ENCODE results near the gene IKZF2. TPM values are rescaled to one million over a fixed set of nuclear protein-coding genes. Genes with fewer than 3 reads are reported as not detected.

Gene IKZF2
- total RNA-seq (1 to 10 TPM; 3.9 to 4.7 TPM), polyA plus RNA-seq (1 to 10 TPM in 1 of 2 donors, under 1 TPM in 1; 0.35 to 1.1 TPM)

GRCh38 chr2:213151437-213152064 lies at the start of gene IKZF2:
Gene IKZF2, minus strand, starts transcription at chr2:213151612. Its CDS starts 2,983 bp downstream, at chr2:213148629.
- Histone ChIP-seq H3K9me3 (ENCODE audit: control insufficient read depth in 4 of 4, low read length in 3 of 4) (no peaks in the 10 kb centered on the region), H3K27ac (ENCODE audit: low read depth in 1 of 2, low read length in 2 of 2) (peak within 1 kb of the TSS; percentile 96), H3K27me3 (ENCODE audit: control insufficient read depth in 4 of 4, insufficient read depth in 4 of 4, low read length in 3 of 4) (no peaks in the 10 kb centered on the region), H3K36me3 (ENCODE audit: control insufficient read depth in 4 of 4, insufficient read depth in 3 of 4, low read depth in 1 of 4, low read length in 3 of 4) (no peaks in the 10 kb centered on the region), H3K9ac (ENCODE audit: low read depth in 1 of 2, low read length in 2 of 2) (peak within 1 kb of the TSS; percentile 77 to 95), H3K4me3 (ENCODE audit: low read depth in 1 of 3, low read length in 3 of 3) (peak within 1 kb of the TSS; percentile 78 to 91 (median 84)), H3K4me1 (ENCODE audit: control insufficient read depth in 4 of 4, insufficient read depth in 4 of 4, low read length in 3 of 4) (peaks cover 0 to 43% (median 29%) of the 10 kb centered on the region in 4 donors)
- WGBS, result under 1% methylated on average over 87 of the region's 87 CpGs
- peak; percentile 73 for DNase-seq (ENCODE audit: low spot score)
- TF ChIP-seq CTCF (IDR thresholded peaks at IDR 0.05; ENCODE audit: low read depth, low read length, missing input control) (no peak), RAD21 (IDR thresholded peaks at IDR 0.05) (no peak), HNF4G (IDR thresholded peaks at IDR 0.05) (no peak), RXRA (IDR thresholded peaks at IDR 0.05) (peak; percentile 26 to 45), HNF4A (conservative IDR thresholded peaks at IDR 0.05) (no peak), YY1 (IDR thresholded peaks at IDR 0.05) (peak; percentile 59)

GRCh38 chr2:213199871-213200270 lies 48.5 kb upstream of the IKZF2 start:
- no peak overlapping the region for H3K27ac ChIP-seq (ENCODE audit: low read depth in 1 of 2, low read length in 2 of 2)
- TF ChIP-seq MAX (IDR thresholded peaks at IDR 0.05) (no peak), HNF4G (IDR thresholded peaks at IDR 0.05) (no peak), JUND (IDR thresholded peaks at IDR 0.05) (no peak), TAF1 (conservative IDR thresholded peaks at IDR 0.05) (no peak), RAD21 (IDR thresholded peaks at IDR 0.05) (no peak), EGR1 (IDR thresholded peaks at IDR 0.05; ENCODE audit: low read depth in 2 of 2) (no peak), NR2F2 (IDR thresholded peaks at IDR 0.05) (no peak), RXRA (IDR thresholded peaks at IDR 0.05) (no peak), SP1 (IDR thresholded peaks at IDR 0.05) (no peak), CTCF (IDR thresholded peaks at IDR 0.05; ENCODE audit: low read depth, low read length, missing input control) (no peak), ZBTB33 (IDR thresholded peaks at IDR 0.05) (no peak), GABPA (IDR thresholded peaks at IDR 0.05 in 1 of 2, conservative IDR thresholded peaks at IDR 0.05 in 1 of 2) (no peak), REST (IDR thresholded peaks at IDR 0.05) (no peak)
- no peaks in the 10 kb centered on the region for H3K36me3 ChIP-seq (ENCODE audit: control insufficient read depth in 4 of 4, insufficient read depth in 3 of 4, low read depth in 1 of 4, low read length in 3 of 4)
- no peaks in the 10 kb centered on the region for H3K4me1 ChIP-seq (ENCODE audit: control insufficient read depth in 4 of 4, insufficient read depth in 4 of 4, low read length in 3 of 4)
- H3K9me3 ChIP-seq (ENCODE audit: control insufficient read depth in 4 of 4, low read length in 3 of 4), result no peaks in the 10 kb centered on the region
- H3K27me3 ChIP-seq (ENCODE audit: control insufficient read depth in 4 of 4, insufficient read depth in 4 of 4, low read length in 3 of 4), result no peaks in the 10 kb centered on the region
- no peak for DNase-seq (ENCODE audit: low spot score)
- no peak overlapping the region for H3K4me3 ChIP-seq (ENCODE audit: low read depth in 1 of 3, low read length in 3 of 3)
- no peak overlapping the region for H3K9ac ChIP-seq (ENCODE audit: low read depth in 1 of 2, low read length in 2 of 2)
